ENCODE data around the gene UBASH3B. TPM values are rescaled to one million over a fixed set of nuclear protein-coding genes. Genes with fewer than 3 reads are reported as not detected.

UBASH3B gene
- total RNA-seq, 1 donor, result 21.4 TPM

DNA sequence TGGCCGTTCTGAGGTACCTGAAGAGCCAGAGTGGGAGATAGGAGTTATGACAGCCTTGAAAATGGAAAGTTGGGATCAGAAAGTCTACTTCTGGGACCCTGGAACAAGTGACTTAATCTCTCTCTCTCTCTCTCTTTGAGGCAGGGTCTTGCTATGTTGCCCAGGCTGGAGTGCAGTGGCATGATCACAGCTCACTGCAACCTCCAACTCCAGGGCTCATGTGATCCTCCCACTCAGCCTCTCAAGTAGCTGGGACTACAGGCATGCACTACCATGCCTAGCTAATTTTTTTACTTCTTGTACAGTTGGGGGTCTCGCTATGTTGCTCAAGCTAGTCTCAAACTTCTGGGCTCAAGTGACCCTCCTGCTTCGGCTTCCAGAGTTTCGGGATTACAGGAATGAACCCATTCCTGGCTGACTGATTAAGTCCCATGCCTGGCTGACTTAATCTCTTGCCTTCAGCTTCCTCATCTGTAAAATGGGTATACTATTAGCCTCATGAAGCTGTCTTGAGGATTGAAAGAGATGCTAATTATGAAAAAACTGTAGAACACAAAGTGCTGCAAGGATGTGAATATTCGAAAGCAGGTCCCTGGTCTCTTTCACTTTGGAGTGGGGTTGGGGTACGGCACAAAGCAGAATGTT, 87.7 kb downstream of the UBASH3B start:
- Histone ChIP-seq H3K4me2 (ENCODE audit: insufficient read depth, low read length) (no peak overlapping the region), H3K27ac (ENCODE audit: low read depth, low read length) (no peak overlapping the region), H3K79me2 (ENCODE audit: insufficient read depth, low read length) (peaks cover 81% of the 10 kb centered on the region), H3K4me3 (ENCODE audit: insufficient read depth, low read length) (no peak overlapping the region), H4K20me1 (ENCODE audit: insufficient read depth, low read length) (peaks cover 5% of the 10 kb centered on the region), H3K27me3 (ENCODE audit: insufficient read depth, low read length) (no peaks in the 10 kb centered on the region), H3K9me3 (ENCODE audit: low read depth, low read length) (no peaks in the 10 kb centered on the region), H2AFZ (ENCODE audit: low read length) (no peak overlapping the region), H3K36me3 (ENCODE audit: insufficient read depth, low read length) (no peaks in the 10 kb centered on the region), H3K4me1 (ENCODE audit: insufficient read depth, low read length) (peaks cover 16% of the 10 kb centered on the region)
- TF ChIP-seq, protein P1, sequence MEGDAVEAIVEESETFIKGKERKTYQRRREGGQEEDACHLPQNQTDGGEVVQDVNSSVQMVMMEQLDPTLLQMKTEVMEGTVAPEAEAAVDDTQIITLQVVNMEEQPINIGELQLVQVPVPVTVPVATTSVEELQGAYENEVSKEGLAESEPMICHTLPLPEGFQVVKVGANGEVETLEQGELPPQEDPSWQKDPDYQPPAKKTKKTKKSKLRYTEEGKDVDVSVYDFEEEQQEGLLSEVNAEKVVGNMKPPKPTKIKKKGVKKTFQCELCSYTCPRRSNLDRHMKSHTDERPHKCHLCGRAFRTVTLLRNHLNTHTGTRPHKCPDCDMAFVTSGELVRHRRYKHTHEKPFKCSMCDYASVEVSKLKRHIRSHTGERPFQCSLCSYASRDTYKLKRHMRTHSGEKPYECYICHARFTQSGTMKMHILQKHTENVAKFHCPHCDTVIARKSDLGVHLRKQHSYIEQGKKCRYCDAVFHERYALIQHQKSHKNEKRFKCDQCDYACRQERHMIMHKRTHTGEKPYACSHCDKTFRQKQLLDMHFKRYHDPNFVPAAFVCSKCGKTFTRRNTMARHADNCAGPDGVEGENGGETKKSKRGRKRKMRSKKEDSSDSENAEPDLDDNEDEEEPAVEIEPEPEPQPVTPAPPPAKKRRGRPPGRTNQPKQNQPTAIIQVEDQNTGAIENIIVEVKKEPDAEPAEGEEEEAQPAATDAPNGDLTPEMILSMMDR (IDR thresholded peaks at IDR 0.05; ENCODE audit: extremely low read depth, low read depth, low read length), result no peak
- DNase-seq (ENCODE audit: insufficient read length, low spot score, missing footprints), result no peak

DNA sequence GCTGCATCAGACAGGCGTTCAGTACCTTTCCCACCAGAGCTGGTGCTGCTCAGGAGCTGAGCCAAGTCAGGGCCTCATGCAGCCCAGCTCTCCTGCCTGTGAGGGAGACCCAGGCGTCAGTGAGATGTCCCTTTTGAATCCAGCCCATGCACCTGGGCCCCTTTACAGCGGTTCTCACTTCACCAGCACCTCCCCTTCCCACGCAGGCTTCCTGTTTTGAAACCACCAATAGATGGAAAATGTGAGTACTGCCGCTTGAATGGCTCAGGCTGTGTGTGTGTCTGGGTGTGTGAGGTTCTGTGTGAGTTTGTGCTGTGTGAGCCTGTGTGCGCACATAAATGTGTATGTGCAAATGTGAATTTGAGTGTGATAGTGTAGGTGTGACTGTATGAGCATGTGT, 88.4 kb downstream of the UBASH3B start:
- Histone ChIP-seq H3K27me3 (ENCODE audit: insufficient read depth, low read length) (no peaks in the 10 kb centered on the region), H3K27ac (ENCODE audit: low read depth, low read length) (no peak overlapping the region), H3K4me1 (ENCODE audit: insufficient read depth, low read length) (peaks cover 23% of the 10 kb centered on the region), H3K4me3 (ENCODE audit: insufficient read depth, low read length) (no peak overlapping the region), H3K9me3 (ENCODE audit: low read depth, low read length) (no peaks in the 10 kb centered on the region), H3K36me3 (ENCODE audit: insufficient read depth, low read length) (no peaks in the 10 kb centered on the region), H2AFZ (ENCODE audit: low read length) (no peak overlapping the region), H4K20me1 (ENCODE audit: insufficient read depth, low read length) (peaks cover 3% of the 10 kb centered on the region), H3K79me2 (ENCODE audit: insufficient read depth, low read length) (peaks cover 80% of the 10 kb centered on the region), H3K4me2 (ENCODE audit: insufficient read depth, low read length) (no peak overlapping the region)
- DNase-seq (ENCODE audit: insufficient read length, low spot score, missing footprints), result peak; percentile 22
- TF ChIP-seq, protein P1 (IDR thresholded peaks at IDR 0.05; ENCODE audit: extremely low read depth, low read depth, low read length), result no peak

DNA sequence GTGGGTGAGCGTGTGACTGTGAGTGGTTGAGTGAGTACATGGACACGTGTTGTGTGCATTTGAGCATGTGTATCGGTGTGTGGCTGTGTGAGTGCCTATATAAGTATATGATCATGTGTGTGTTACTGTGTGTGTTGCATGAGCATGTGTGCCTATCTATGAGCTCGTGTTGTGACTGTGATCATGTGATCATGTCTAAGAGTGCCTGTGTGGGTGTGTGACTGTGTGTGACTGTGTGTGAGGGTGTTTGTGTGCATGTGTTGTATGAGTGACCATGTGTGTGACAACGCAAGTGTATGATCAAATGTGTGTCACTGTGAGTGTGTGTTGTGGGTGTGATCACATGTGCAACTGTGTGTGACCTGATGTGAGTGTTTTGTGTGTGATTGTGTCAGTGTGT, 88.8 kb downstream of the UBASH3B start:
- TF ChIP-seq, protein P1 (IDR thresholded peaks at IDR 0.05; ENCODE audit: extremely low read depth, low read depth, low read length), result no peak
- Histone ChIP-seq H3K27ac (ENCODE audit: low read depth, low read length) (no peak overlapping the region), H3K4me1 (ENCODE audit: insufficient read depth, low read length) (peaks cover 27% of the 10 kb centered on the region), H3K27me3 (ENCODE audit: insufficient read depth, low read length) (no peaks in the 10 kb centered on the region), H2AFZ (ENCODE audit: low read length) (no peak overlapping the region), H3K4me2 (ENCODE audit: insufficient read depth, low read length) (no peak overlapping the region), H3K9me3 (ENCODE audit: low read depth, low read length) (no peaks in the 10 kb centered on the region), H3K4me3 (ENCODE audit: insufficient read depth, low read length) (no peak overlapping the region), H3K36me3 (ENCODE audit: insufficient read depth, low read length) (no peaks in the 10 kb centered on the region), H4K20me1 (ENCODE audit: insufficient read depth, low read length) (peaks cover 5% of the 10 kb centered on the region), H3K79me2 (ENCODE audit: insufficient read depth, low read length) (peaks cover 77% of the 10 kb centered on the region)
- peak; percentile 13 for DNase-seq (ENCODE audit: insufficient read length, low spot score, missing footprints)

DNA sequence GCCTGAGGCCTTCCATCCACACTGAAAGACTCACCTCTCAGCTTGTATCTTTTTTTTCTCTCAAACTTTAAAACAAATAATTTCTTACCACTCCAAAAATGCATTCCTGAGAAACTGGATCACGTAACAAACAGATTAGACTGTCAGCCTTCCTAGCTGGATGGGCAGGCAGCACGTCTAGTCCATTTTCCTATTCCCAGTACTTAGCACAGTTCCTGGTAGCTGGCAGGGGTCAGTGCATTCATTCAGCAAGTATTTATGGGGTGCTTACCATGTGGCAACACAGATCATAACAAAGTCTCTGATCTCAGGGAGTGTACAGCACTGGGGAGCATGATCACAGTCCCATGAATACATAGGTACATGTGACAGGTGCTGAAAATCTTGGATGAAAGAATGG, 89.6 kb downstream of the UBASH3B start:
- Histone ChIP-seq H3K27me3 (ENCODE audit: insufficient read depth, low read length) (no peaks in the 10 kb centered on the region), H4K20me1 (ENCODE audit: insufficient read depth, low read length) (peaks cover 6% of the 10 kb centered on the region), H2AFZ (ENCODE audit: low read length) (no peak overlapping the region), H3K4me1 (ENCODE audit: insufficient read depth, low read length) (peaks cover 29% of the 10 kb centered on the region), H3K27ac (ENCODE audit: low read depth, low read length) (peak overlapping the region; percentile 5), H3K9me3 (ENCODE audit: low read depth, low read length) (no peaks in the 10 kb centered on the region), H3K4me2 (ENCODE audit: insufficient read depth, low read length) (no peak overlapping the region), H3K79me2 (ENCODE audit: insufficient read depth, low read length) (peaks cover 74% of the 10 kb centered on the region), H3K4me3 (ENCODE audit: insufficient read depth, low read length) (no peak overlapping the region), H3K36me3 (ENCODE audit: insufficient read depth, low read length) (no peaks in the 10 kb centered on the region)
- TF ChIP-seq, protein P1 (IDR thresholded peaks at IDR 0.05; ENCODE audit: extremely low read depth, low read depth, low read length), result no peak
- DNase-seq (ENCODE audit: insufficient read length, low spot score, missing footprints), result peak; percentile 38

All from osteoblast (primary cell).